Measurements from ENCODE around the gene DIO3.

The DIO3 gene

GRCh38 chr14:101591121-101591520, 29.8 kb downstream of the DIO3 start:
- H3K4me1 ChIP-seq (ENCODE audit: low read depth, poor library complexity, severe bottlenecking): no peaks in the 10 kb centered on the region
- peaks cover 18% of the 10 kb centered on the region; the same call in 1 of the 2 replicates for H3K27me3 ChIP-seq (ENCODE audit: insufficient read depth, low read depth)
- no peak overlapping the region for H3K4me3 ChIP-seq (IDR thresholded peaks at IDR 0.05; ENCODE audit: insufficient read depth, low read depth, low read length)
- no peak overlapping the region for H3K4me2 ChIP-seq
- no peaks in the 10 kb centered on the region for H3K79me2 ChIP-seq (ENCODE audit: insufficient read depth, low read depth)
- H2AFZ ChIP-seq (ENCODE audit: low read depth): no peak overlapping the region
- no peak for TF ChIP-seq CTCF (conservative IDR thresholded peaks at IDR 0.05; ENCODE audit: low read depth, low read length)
- H4K20me1 ChIP-seq (ENCODE audit: insufficient read depth): no peaks in the 10 kb centered on the region
- no peaks in the 10 kb centered on the region for H3K36me3 ChIP-seq (ENCODE audit: insufficient read depth)
- no peak overlapping the region for H3K27ac ChIP-seq
- H3K9ac ChIP-seq: no peak overlapping the region

DNA sequence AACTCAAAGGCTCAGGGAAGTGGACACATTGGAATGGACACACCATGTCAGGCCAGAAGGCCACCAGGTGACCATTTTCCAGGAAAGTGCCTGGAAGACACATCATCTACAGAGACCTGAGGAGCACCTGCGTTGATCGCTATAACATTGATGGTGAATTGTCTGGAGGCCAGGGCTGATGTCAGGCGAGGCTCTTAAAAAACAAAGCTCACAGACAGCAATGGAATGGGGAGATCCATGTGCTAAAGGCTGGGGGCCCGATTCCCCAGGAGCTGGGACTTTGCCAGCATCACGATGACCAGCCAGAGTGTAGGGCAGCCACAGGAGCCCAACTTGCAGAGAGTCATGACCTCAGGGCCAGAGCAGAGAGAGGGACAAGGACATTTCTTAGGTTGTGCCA, 30.3 kb downstream of the DIO3 start:
- Histone ChIP-seq H3K4me3 (IDR thresholded peaks at IDR 0.05; ENCODE audit: insufficient read depth, low read depth, low read length) (no peak overlapping the region), H3K4me1 (ENCODE audit: low read depth, poor library complexity, severe bottlenecking) (no peaks in the 10 kb centered on the region), H3K9ac (no peak overlapping the region), H2AFZ (ENCODE audit: low read depth) (no peak overlapping the region), H3K79me2 (ENCODE audit: insufficient read depth, low read depth) (no peaks in the 10 kb centered on the region), H3K36me3 (ENCODE audit: insufficient read depth) (no peaks in the 10 kb centered on the region), H3K4me2 (no peak overlapping the region), H4K20me1 (ENCODE audit: insufficient read depth) (no peaks in the 10 kb centered on the region), H3K27me3 (ENCODE audit: insufficient read depth, low read depth) (peaks cover 16% of the 10 kb centered on the region; the same call in 1 of the 2 replicates), H3K27ac (no peak overlapping the region)
- TF ChIP-seq CTCF (conservative IDR thresholded peaks at IDR 0.05; ENCODE audit: low read depth, low read length): no peak

- H3K4me2 ChIP-seq: no peak overlapping the region
- H3K4me1 ChIP-seq (ENCODE audit: low read depth, poor library complexity, severe bottlenecking): no peaks in the 10 kb centered on the region
- no peaks in the 10 kb centered on the region for H3K79me2 ChIP-seq (ENCODE audit: insufficient read depth, low read depth)
- TF ChIP-seq CTCF (conservative IDR thresholded peaks at IDR 0.05; ENCODE audit: low read depth, low read length): no peak
- no peaks in the 10 kb centered on the region for H3K36me3 ChIP-seq (ENCODE audit: insufficient read depth)
- H2AFZ ChIP-seq (ENCODE audit: low read depth): no peak overlapping the region
- no peak overlapping the region for H3K27ac ChIP-seq
- H3K9ac ChIP-seq: no peak overlapping the region
- H4K20me1 ChIP-seq (ENCODE audit: insufficient read depth): no peaks in the 10 kb centered on the region
- H3K4me3 ChIP-seq (IDR thresholded peaks at IDR 0.05; ENCODE audit: insufficient read depth, low read depth, low read length): no peak overlapping the region
- H3K27me3 ChIP-seq (ENCODE audit: insufficient read depth, low read depth): peaks cover 10% of the 10 kb centered on the region; the same call in 1 of the 2 replicates
Measured at GRCh38 chr14:101593411-101594238, 32.3 kb downstream of the DIO3 start.

- no peaks in the 10 kb centered on the region for H4K20me1 ChIP-seq (ENCODE audit: insufficient read depth)
- H3K4me2 ChIP-seq: no peak overlapping the region
- no peak overlapping the region for H3K27ac ChIP-seq
- no peak for TF ChIP-seq CTCF (conservative IDR thresholded peaks at IDR 0.05; ENCODE audit: low read depth, low read length)
- no peaks in the 10 kb centered on the region for H3K79me2 ChIP-seq (ENCODE audit: insufficient read depth, low read depth)
- no peak overlapping the region for H3K9ac ChIP-seq
- H3K36me3 ChIP-seq (ENCODE audit: insufficient read depth): no peaks in the 10 kb centered on the region
- H3K4me3 ChIP-seq (IDR thresholded peaks at IDR 0.05; ENCODE audit: insufficient read depth, low read depth, low read length): no peak overlapping the region
- H2AFZ ChIP-seq (ENCODE audit: low read depth): no peak overlapping the region
- H3K4me1 ChIP-seq (ENCODE audit: low read depth, poor library complexity, severe bottlenecking): no peaks in the 10 kb centered on the region
- H3K27me3 ChIP-seq (ENCODE audit: insufficient read depth, low read depth): peaks cover 4% of the 10 kb centered on the region; the same call in 1 of the 2 replicates
Measured at GRCh38 chr14:101594511-101595148, 33.3 kb downstream of the DIO3 start.

Measured in KMS-11 (cell line).